Endothelial cell of umbilical vein (primary cell): ENCODE measurements around the gene RNGTT. TPM values are rescaled to one million over a fixed set of nuclear protein-coding genes. Genes with fewer than 3 reads are reported as not detected.

Experiments
- BruUV-seq: library from RNA; stranded (reverse); fragments of 400-500 nt; replicated peaks from 2 replicates; lab custom pipeline; 2021; lab: Mats Ljungman, UMichigan
- CTCF ChIA-PET: fragments of 300-600, 350-600 bp; sonication (Branson Sonifier 250); formaldehyde crosslinking; loops from one replicate; lab custom pipeline; 2021; ENCODE audit warnings: antibody characterized with exemption, inconsistent platforms; lab: Charles Lee
- POLR2A ChIA-PET: fragments of 300-600, 350-600 bp; sonication (Branson Sonifier 250); formaldehyde crosslinking; loops from one replicate; lab custom pipeline; 2021; ENCODE audit warnings: antibody characterized with exemption, inconsistent platforms; lab: Charles Lee
- DNase-seq: peaks from one replicate; pipeline ENCODE4 v3.0.0-alpha.2; 2011; ENCODE audit warnings: low read depth, low spot score
- FAIRE-seq: peaks from 2 replicates; lab custom pipeline; 2011; peaks lifted over from hg19 to GRCh38; lab: Jason Lieb, UNC
- H2AFZ ChIP-seq: 2 replicates; pipeline ENCODE4 v1.6.0; 2012; ENCODE audit warnings: low read depth, low read length, control low read depth, inconsistent platforms
- H3K27ac ChIP-seq: 2 replicates; pipeline ENCODE4 v1.5.1; 2011; ENCODE audit warnings: low read depth, mild to moderate bottlenecking, control low read depth, low read length, moderate library complexity; ENCODE audit not compliant: insufficient read depth
- H3K27me3 ChIP-seq, 2 experiments: 2 replicates each; pipeline versions ENCODE4 v1.6.0 to v1.6.1; 2011; ENCODE audit warnings: low read length in 2 of 2, mixed read lengths in 1 of 2; ENCODE audit not compliant: control insufficient read depth in 2 of 2, insufficient read depth in 2 of 2
- H3K36me3 ChIP-seq, 2 experiments: 2 replicates in 1 of 2; 3 replicates in 1 of 2; pipeline ENCODE4 v1.5.1; 2011; ENCODE audit warnings: low read length in 2 of 2, mild to moderate bottlenecking in 1 of 2, moderate library complexity in 1 of 2; ENCODE audit not compliant: control insufficient read depth in 2 of 2, insufficient read depth in 2 of 2; ENCODE audit errors: extremely low read depth in 1 of 2
- H3K4me1 ChIP-seq: 3 replicates; pipeline ENCODE4 v1.5.1; 2011; ENCODE audit warnings: mild to moderate bottlenecking, low read length; ENCODE audit not compliant: control insufficient read depth, insufficient read depth; ENCODE audit errors: extremely low read depth
- H3K4me2 ChIP-seq: 2 replicates; pipeline ENCODE4 v1.6.1; 2011; ENCODE audit warnings: low read length, control low read depth, mixed read lengths; ENCODE audit not compliant: insufficient read depth
- H3K4me3 ChIP-seq, 3 experiments: fragments of 200-600 bp in 1 of 3; sonication (generic), shearing (Covaris generic) in 1 of 3; replicated peaks in 1 of 3; 2 replicates each; pipeline ENCODE4 v1.5.1; 2011 to 2016; ENCODE audit warnings: control low read depth in 3 of 3, low read length in 3 of 3, mild to moderate bottlenecking in 2 of 3, inconsistent platforms in 1 of 3, low read depth in 1 of 3, moderate library complexity in 1 of 3; ENCODE audit not compliant: insufficient read depth in 1 of 3
- H3K79me2 ChIP-seq: 2 replicates; pipeline ENCODE4 v1.6.0; 2012; ENCODE audit warnings: low read length, inconsistent platforms; ENCODE audit not compliant: control insufficient read depth, insufficient read depth
- H3K9ac ChIP-seq: replicated peaks from 2 replicates; pipeline ENCODE3; 2011; ENCODE audit warnings: low read length, control low read depth; ENCODE audit not compliant: insufficient read depth; ENCODE audit errors: extremely low read depth
- H3K9me1 ChIP-seq: replicated peaks from 3 replicates; pipeline ENCODE4 v1.6.0; 2011; ENCODE audit warnings: mild to moderate bottlenecking, low read length; ENCODE audit not compliant: control insufficient read depth, insufficient read depth; ENCODE audit errors: extremely low read depth
- H3K9me3 ChIP-seq: replicated peaks from 2 replicates; pipeline ENCODE4 v1.5.1; 2012; ENCODE audit warnings: low read length, inconsistent platforms; ENCODE audit not compliant: control insufficient read depth, insufficient read depth
- H4K20me1 ChIP-seq: replicated peaks from 2 replicates; pipeline ENCODE3; 2011; ENCODE audit warnings: mild to moderate bottlenecking, low read length; ENCODE audit not compliant: control insufficient read depth, insufficient read depth; ENCODE audit errors: extremely low read depth
- CTCF ChIP-seq, 2 donors: IDR thresholded peaks; 1 replicate in 1 of 2; 2 replicates in 1 of 2; pipeline ENCODE4 v1.5.1; 2011; ENCODE audit warnings: low read length in 2 of 2, mild to moderate bottlenecking in 2 of 2, moderate library complexity in 2 of 2, control low read depth in 1 of 2, inconsistent platforms in 1 of 2, low read depth in 1 of 2; ENCODE audit not compliant: insufficient read depth in 1 of 2; ENCODE audit errors: extremely low read depth in 1 of 2
- EZH2 ChIP-seq: IDR thresholded peaks from 2 replicates; pipeline ENCODE4 v1.6.1; 2012; ENCODE audit warnings: borderline replicate concordance, low read depth, mild to moderate bottlenecking, moderate library complexity, low read length, inconsistent platforms; ENCODE audit not compliant: severe bottlenecking
- FOS ChIP-seq: IDR thresholded peaks from 2 replicates; pipeline ENCODE4 v1.6.1; 2011; ENCODE audit warnings: mild to moderate bottlenecking, low read length, moderate library complexity, borderline replicate concordance; ENCODE audit not compliant: insufficient read depth
- GATA2 ChIP-seq: IDR thresholded peaks from 2 replicates; pipeline ENCODE4 v1.7.0; 2011; ENCODE audit warnings: low read depth, mild to moderate bottlenecking, moderate library complexity, mixed read lengths, low read length; ENCODE audit not compliant: insufficient read length, insufficient read depth
- JUN ChIP-seq: IDR thresholded peaks from 2 replicates; pipeline ENCODE4 v1.6.1; 2011; ENCODE audit warnings: borderline replicate concordance, low read depth; ENCODE audit not compliant: insufficient read length, insufficient read depth
- MAX ChIP-seq: IDR thresholded peaks from 2 replicates; pipeline ENCODE4 v1.6.1; 2011; ENCODE audit not compliant: insufficient read depth, insufficient read length
- MYC ChIP-seq: IDR thresholded peaks from one replicate; pipeline ENCODE4 v1.6.1; 2011; ENCODE audit warnings: mild to moderate bottlenecking, low read depth, low read length
- POLR2A ChIP-seq: IDR thresholded peaks from 2 replicates; pipeline ENCODE4 v1.6.1; 2012; ENCODE audit warnings: low read depth, mild to moderate bottlenecking, control low read depth, low read length
- POLR2AphosphoS5 ChIP-seq: IDR thresholded peaks from 2 replicates; pipeline ENCODE4 v1.6.1; 2012; ENCODE audit warnings: low read depth, mild to moderate bottlenecking, control low read depth, low read length, moderate library complexity; ENCODE audit not compliant: insufficient read depth
- dilution Hi-C: fragments of 300-500 bp; cut with MboI; formaldehyde crosslinking; loops from one replicate; pipeline ENCODE4 v1.15.0; 2019; ENCODE audit warnings: low sequenced_read_pairs; ENCODE audit not compliant: extremely low pct_ligation_motif_present
- intact Hi-C: fragments of 100-400 bp; cut with micrococcal nuclease; formaldehyde crosslinking; loops from one replicate; pipeline ENCODE4 v1.10.0; 2022
- polyA plus RNA-seq, 4 experiments: library from polyadenylated mRNA; depleted of rRNA in 3 of 4; stranded (reverse) in 3 of 4; unstranded in 1 of 4; fragments of >200 nt; gene quantifications; 2 replicates each; pipeline versions ENCODE4 v1.2.1 to v1.2.3, GENCODE V29; 2011 to 2012; ENCODE audit warnings: missing spikeins in 1 of 4
- total RNA-seq: library from RNA; stranded (reverse); gene quantifications from 2 replicates; pipeline ENCODE4 v1.2.3, GENCODE V29; 2021

The RNGTT gene
- total and polyA plus RNA-seq, 2 donors (not counting 3 experiments of a cell fraction or from before 2014, with no cell fraction given), result 2.1 to 13.1 TPM

GRCh38 chr6:88785478-88785877 is 177.9 kb downstream of the RNGTT start:
- H2AFZ ChIP-seq, result no peak overlapping the region
- CTCF ChIA-PET, result interaction anchor here (0.7 to 2.4 kb wide), 5 partner anchors 9 to 1393 kb away, joined by 3 to 7 read pairs (median 4); no protein-coding TSS in a partner anchor
- intact Hi-C loops, result loop anchor here (10.0 kb wide), 1 partner anchor 291 kb away; no protein-coding TSS in a partner anchor
- H3K27ac ChIP-seq, result no peak overlapping the region
- DNase-seq, result no peak
- no peaks in the 10 kb centered on the region for H3K36me3 ChIP-seq
- BruUV-seq, result no TSS peak
- FAIRE-seq, result no peak
- no peaks in the 10 kb centered on the region for H3K27me3 ChIP-seq
- no peaks in the 10 kb centered on the region for H3K9me3 ChIP-seq
- dilution Hi-C loops, result no loop called here
- H3K4me1 ChIP-seq, result no peaks in the 10 kb centered on the region
- H3K4me3 ChIP-seq, result no peak overlapping the region
- H3K9ac ChIP-seq, result no peak overlapping the region
- TF ChIP-seq MYC (no peak), FOS (no peak), JUN (no peak), GATA2 (no peak), POLR2A (no peak), MAX (no peak), CTCF (IDR thresholded peaks at IDR 0.05; ENCODE audit: extremely low read depth in 1 of 2, insufficient read depth in 1 of 2, low read depth in 1 of 2, low read length in 2 of 2) (no peak), POLR2AphosphoS5 (no peak), EZH2 (no peak)
- H3K4me2 ChIP-seq, result no peak overlapping the region
- no peaks in the 10 kb centered on the region for H3K79me2 ChIP-seq
- no peaks in the 10 kb centered on the region for H4K20me1 ChIP-seq
- no peaks in the 10 kb centered on the region for H3K9me1 ChIP-seq
- POLR2A ChIA-PET, result no interaction called here
